WTC11 (cell line): ENCODE results near the gene DNAJC8.

Experiments used
- CREB1 ChIP-seq: sonication (generic); formaldehyde crosslinking; IDR thresholded peaks from 2 replicates; pipeline ENCODE4 v1.8.0; 2023; ENCODE audit warnings: mild to moderate bottlenecking, missing genetic modification reagents
- ETV6 ChIP-seq: sonication (generic); formaldehyde crosslinking; IDR thresholded peaks from 2 replicates; pipeline ENCODE4 v1.8.1; 2022; ENCODE audit warnings: mild to moderate bottlenecking, missing genetic modification reagents
- NFE2L1 ChIP-seq: sonication (generic); formaldehyde crosslinking; IDR thresholded peaks from 2 replicates; pipeline ENCODE4 v1.8.1; 2023; ENCODE audit warnings: missing genetic modification reagents
- PRDM15 ChIP-seq: sonication (generic); formaldehyde crosslinking; IDR thresholded peaks from 2 replicates; pipeline ENCODE4 v1.8.0; 2022; ENCODE audit warnings: missing genetic modification reagents
- TEAD4 ChIP-seq: sonication (generic); formaldehyde crosslinking; IDR thresholded peaks from 2 replicates; pipeline ENCODE4 v1.8.0; 2022; ENCODE audit warnings: mild to moderate bottlenecking, missing genetic modification reagents
- ZNF317 ChIP-seq: sonication (generic); formaldehyde crosslinking; IDR thresholded peaks from 2 replicates; pipeline ENCODE4 v1.8.1; 2023; ENCODE audit warnings: low read depth, mild to moderate bottlenecking, moderate library complexity, missing genetic modification reagents, borderline replicate concordance
- TF ChIP-seq, protein P1 (sequence below): fragments of 200-600 bp; IDR thresholded peaks from 2 replicates; pipeline ENCODE4 v1.8.0; 2022; ENCODE audit warnings: antibody characterized with exemption

DNA sequence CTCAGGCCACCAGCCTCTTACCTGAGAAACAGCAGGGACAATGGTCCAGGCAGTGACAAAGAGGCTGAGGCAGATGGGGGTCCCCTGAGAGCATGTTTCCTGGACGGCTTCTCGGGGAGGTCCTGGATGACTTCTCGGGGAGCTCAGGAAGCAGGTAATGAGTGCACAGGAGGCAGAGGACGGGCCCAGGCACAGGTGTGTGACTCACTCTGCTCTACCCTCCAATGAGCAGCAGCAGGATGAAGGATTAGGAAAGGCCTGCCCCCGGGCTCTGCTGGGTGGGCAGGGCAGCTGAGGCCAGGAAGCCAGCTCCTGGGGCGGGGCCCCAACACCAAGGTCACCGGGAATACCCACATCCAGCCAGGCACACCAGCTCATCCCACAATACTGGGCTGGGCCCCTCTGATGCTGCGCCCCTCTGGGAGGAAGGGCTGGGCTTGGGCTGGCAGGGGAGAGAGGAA, 39.1 kb downstream of the DNAJC8 start:
- TF ChIP-seq, protein P1, sequence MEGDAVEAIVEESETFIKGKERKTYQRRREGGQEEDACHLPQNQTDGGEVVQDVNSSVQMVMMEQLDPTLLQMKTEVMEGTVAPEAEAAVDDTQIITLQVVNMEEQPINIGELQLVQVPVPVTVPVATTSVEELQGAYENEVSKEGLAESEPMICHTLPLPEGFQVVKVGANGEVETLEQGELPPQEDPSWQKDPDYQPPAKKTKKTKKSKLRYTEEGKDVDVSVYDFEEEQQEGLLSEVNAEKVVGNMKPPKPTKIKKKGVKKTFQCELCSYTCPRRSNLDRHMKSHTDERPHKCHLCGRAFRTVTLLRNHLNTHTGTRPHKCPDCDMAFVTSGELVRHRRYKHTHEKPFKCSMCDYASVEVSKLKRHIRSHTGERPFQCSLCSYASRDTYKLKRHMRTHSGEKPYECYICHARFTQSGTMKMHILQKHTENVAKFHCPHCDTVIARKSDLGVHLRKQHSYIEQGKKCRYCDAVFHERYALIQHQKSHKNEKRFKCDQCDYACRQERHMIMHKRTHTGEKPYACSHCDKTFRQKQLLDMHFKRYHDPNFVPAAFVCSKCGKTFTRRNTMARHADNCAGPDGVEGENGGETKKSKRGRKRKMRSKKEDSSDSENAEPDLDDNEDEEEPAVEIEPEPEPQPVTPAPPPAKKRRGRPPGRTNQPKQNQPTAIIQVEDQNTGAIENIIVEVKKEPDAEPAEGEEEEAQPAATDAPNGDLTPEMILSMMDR: no peak
- TF ChIP-seq NFE2L1 (CRISPR knock-in tag): no peak
- TF ChIP-seq ETV6 (CRISPR knock-in tag): no peak
- no peak for TF ChIP-seq TEAD4 (CRISPR knock-in tag)
- no peak for TF ChIP-seq PRDM15 (CRISPR knock-in tag)
- no peak for TF ChIP-seq ZNF317
- TF ChIP-seq CREB1 (CRISPR knock-in tag): no peak
